HG02938 (cell line): ENCODE data around the gene LSM14A.

Source experiments
- ATAC-seq: cut with Tn5 transposase; IDR thresholded peaks from one replicate; pipeline ENCODE4 v1.9.1; 2021; ENCODE audit warnings: mild to moderate bottlenecking, moderate library complexity; ENCODE audit not compliant: unreplicated experiment

The LSM14A gene

GRCh38 chr19:34278783-34279182 lies 106.5 kb downstream of the LSM14A start:
- no peak for ATAC-seq
